Panc1 (cell line): ENCODE data around the gene CRADD.

Experiments used
- POLR2AphosphoS5 ChIP-seq: IDR thresholded peaks from 2 replicates; pipeline ENCODE4 v1.6.1; 2012; ENCODE audit warnings: mild to moderate bottlenecking, low read depth, low read length, moderate library complexity
- SIN3A ChIP-seq: IDR thresholded peaks from 2 replicates; pipeline ENCODE4 v1.6.1; 2012; ENCODE audit warnings: low read depth, mild to moderate bottlenecking, low read length, moderate library complexity, borderline replicate concordance; ENCODE audit not compliant: insufficient read depth
- TF ChIP-seq, protein P1 (sequence below): fragments of 450-650 bp; IDR thresholded peaks from 2 replicates; pipeline ENCODE4 v1.5.1; 2017; ENCODE audit warnings: mild to moderate bottlenecking

- TF ChIP-seq, protein P1, sequence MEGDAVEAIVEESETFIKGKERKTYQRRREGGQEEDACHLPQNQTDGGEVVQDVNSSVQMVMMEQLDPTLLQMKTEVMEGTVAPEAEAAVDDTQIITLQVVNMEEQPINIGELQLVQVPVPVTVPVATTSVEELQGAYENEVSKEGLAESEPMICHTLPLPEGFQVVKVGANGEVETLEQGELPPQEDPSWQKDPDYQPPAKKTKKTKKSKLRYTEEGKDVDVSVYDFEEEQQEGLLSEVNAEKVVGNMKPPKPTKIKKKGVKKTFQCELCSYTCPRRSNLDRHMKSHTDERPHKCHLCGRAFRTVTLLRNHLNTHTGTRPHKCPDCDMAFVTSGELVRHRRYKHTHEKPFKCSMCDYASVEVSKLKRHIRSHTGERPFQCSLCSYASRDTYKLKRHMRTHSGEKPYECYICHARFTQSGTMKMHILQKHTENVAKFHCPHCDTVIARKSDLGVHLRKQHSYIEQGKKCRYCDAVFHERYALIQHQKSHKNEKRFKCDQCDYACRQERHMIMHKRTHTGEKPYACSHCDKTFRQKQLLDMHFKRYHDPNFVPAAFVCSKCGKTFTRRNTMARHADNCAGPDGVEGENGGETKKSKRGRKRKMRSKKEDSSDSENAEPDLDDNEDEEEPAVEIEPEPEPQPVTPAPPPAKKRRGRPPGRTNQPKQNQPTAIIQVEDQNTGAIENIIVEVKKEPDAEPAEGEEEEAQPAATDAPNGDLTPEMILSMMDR, result no peak
- TF ChIP-seq POLR2AphosphoS5 (no peak), SIN3A (no peak)
Observed at GRCh38 chr12:93737457-93738198, 60.5 kb downstream of the CRADD start.
